ENCODE measurements around the gene GZMM.
A peak's percentile ranks its signal among the peaks of the same experiment; 100 is the strongest.

GZMM gene

DNA sequence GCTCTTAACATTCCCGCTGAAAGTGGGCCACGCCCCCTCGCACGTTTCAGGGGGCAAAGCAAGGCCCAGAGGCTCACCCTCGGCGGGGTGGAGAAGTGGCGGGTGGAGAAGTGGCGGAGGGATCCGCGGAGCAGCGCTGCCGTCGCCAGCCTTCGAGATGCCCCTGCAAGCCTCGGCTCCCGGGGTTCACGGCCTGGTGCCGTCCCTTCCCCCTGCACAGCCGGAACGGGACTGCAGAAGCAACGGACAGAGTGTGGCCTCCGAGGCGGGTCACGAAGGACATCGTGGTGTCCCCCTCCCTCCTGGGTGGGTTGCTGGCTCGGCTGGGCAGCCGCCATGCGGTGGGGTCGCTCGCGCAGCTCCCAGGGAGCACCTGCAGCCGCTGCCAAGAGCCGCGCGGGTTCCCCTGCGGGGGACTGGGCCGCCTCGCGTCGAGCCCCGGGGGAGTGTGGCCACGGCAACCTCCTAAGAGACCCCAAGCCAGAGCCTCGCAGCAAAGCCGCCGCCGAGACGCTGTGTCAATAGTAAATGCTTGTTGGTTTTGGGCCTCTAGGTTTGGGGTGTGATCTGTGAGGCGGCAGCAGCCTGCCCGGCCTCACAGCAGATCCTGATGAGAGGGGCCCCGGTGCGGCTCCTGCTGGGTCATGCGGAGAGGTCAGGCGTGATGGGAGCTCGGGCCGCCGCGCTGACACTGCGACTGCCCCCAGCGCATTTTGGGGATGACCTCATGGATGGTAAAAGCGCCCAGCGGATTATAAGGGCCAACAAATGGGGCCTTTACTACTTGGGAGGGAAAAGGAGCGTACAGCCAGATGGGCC lies 31.1 kb upstream of the GZMM start:
- DNase-seq = no peak

DNA sequence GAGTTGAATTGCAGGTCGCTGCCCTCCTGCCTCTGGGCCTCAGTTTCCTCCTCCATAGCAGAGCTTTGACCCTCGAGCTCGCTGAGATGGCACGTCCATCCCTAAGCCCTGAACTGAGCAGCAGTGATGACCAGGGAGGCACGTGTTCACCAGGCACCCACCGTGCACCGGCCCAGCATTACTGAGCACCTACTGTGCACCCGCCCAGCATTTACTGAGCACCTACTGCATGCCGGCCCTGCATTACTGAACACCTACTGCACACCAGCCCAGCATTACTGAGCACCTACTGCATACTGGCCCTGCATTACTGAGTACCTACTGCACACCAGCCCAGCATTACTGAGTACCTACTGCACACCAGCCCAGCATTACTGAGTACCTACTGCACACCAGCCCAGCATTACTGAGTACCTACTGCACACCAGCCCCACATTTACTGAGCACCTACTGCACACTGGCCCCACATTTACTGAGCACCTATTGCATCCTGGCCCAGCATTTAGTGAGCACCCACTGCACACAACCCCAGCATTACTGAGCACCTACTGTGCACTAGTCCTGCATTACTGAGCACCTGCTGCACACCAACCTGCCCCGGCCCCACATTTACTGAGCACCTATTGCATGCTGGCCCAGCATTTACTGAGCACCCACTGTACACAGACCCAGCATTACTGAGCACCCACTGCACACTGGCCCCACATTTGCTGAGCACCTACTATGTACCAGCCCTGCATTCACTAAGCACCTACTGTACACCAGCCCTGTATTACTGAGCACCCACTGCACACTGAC lies 30.3 kb upstream of the GZMM start:
- no peak for DNase-seq

DNA sequence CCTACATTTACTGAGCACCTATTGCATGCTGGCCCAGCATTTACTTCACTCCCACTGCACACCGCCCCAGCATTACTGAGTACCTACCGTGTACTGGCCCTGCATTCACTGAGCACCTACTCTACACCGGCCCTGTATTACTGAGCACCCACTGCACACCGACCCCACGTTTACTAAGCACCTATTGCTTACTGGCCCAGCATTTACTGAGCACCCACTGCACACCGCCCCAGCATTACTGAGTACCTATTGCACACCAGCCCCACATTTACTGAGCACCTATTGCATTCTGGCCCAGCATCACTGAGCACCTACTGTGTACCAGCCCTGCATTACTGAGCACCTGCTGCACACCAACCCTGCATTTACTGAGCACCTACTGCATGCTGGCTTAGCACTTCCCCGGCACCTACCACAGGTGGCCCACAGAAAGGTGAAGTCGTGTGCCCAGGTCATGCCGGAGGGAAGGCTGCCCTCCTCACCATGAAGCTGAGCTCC lies 29.6 kb upstream of the GZMM start:
- no peak for DNase-seq

DNA sequence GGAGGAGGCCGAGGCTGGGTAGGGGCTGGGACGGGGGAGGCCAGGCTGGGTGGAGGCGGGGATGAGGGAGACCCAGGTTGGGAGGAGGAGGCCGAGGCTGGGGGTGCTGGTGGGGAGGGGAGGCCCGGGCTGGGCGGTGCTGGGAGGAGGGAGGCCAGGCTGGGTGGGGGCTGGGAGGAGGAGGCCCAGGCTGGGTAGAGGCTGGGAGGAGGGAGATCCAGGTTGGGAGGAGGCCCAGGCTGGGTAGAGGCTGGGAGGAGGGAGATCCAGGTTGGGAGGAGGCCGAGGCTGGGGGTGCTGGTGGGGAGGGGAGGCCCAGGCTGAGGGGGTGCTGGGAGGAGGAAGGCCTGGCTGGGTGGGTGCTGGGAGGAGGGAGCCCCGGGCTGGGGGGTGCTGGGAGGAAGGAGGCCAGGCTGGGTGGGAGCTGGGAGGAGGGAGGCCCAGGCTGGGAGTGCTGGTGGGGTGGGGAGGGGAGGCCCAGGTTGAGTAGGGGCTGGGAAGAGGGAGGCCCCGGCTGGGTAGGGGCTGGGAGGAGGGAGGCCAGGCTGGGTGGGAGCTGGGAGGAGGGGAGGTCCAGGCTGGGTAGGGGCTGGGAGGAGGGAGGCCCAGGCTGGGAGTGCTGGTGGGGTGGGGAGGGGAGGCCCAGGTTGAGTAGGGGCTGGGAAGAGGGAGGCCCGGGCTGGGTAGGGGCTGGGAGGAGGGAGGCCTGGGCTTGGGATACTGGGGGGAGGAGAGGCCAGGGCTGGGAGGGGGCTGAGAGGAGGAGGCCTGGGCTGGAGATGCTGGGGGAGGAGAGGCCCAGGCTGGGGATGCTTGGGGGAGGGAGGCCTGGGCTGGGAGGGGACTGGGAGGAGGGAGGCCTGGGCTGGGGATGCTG lies 25.9 kb upstream of the GZMM start:
- DNase-seq = no peak

GRCh38 chr19:518598-519231 lies 25.1 kb upstream of the GZMM start:
- no peak for DNase-seq

DNA sequence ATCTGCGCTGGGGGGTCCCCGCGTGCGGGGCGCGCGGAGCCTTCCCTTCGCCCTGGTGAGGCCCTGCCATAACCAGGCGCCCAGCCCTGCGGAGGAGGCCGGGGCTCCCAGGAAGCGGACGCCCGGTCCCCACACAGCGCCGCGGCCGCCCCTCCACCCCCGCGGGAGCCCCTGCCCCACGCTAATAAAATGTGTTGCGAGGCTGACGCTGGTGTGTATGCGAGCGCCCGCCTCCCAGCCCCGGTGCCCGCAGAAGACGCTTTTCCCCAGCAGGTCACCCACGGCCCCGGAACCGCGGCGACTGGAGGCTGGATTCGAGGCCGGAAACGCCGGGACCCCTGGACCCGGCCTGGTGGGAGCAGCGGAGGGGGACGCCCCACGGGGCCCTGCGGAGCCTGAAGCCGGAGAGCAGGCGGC lies 24.4 kb upstream of the GZMM start:
- no peak for DNase-seq

- DNase-seq = no peak
Observed at GRCh38 chr19:522726-523125, 21.1 kb upstream of the GZMM start.

- no peak for DNase-seq
Observed at GRCh38 chr19:524062-524674, 19.7 kb upstream of the GZMM start.

- DNase-seq = no peak
Observed at GRCh38 chr19:525029-525428, 18.8 kb upstream of the GZMM start.

- DNase-seq = no peak
Observed at GRCh38 chr19:525857-526419, 17.9 kb upstream of the GZMM start.

- no peak for DNase-seq
Observed at GRCh38 chr19:530134-531008, 13.5 kb upstream of the GZMM start.

DNA sequence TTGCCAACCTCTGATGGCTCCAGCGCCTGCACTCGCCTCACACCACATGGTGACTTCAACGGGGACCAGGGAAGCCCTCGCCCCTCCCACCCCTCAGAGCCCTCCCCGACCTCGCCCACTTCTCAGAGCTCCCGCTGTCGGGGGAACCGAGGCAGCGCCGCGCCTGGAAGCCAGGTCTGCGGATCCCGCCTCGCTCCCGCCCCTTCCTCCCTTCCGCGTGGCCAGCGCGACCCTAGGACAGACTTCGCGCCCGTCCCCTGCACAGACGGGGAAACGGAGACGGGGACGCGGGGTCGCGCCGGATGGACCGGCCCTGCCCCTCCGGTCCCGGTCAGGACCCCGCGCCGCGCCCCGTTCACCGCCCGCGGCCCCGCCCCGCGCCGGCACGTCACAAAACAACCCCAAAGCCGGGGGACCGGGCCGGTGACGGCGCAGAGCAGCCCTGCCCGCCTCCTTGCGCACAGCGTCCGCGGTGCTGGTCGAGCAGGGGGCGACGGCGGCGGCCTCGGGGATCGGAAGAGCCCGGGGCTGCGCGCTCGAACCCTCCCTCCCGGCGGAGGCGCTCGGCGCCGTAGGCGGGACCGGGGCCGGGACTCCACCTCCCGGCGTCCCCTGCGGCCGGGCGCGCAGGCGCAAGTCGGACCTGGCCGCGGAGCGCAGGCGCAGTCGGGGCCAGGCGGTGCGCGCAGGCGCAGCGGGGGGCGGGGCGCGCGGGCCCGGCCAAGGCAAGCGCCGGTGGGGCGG lies 12.7 kb upstream of the GZMM start:
- peak; percentile 72 for DNase-seq

GRCh38 chr19:531753-532560 lies 11.9 kb upstream of the GZMM start, which contains the start of gene CDC34:
Gene CDC34, plus strand, starts transcription at chr19:531760. Its CDS starts 172 bp downstream, at chr19:531932.
- no peak for DNase-seq

DNA sequence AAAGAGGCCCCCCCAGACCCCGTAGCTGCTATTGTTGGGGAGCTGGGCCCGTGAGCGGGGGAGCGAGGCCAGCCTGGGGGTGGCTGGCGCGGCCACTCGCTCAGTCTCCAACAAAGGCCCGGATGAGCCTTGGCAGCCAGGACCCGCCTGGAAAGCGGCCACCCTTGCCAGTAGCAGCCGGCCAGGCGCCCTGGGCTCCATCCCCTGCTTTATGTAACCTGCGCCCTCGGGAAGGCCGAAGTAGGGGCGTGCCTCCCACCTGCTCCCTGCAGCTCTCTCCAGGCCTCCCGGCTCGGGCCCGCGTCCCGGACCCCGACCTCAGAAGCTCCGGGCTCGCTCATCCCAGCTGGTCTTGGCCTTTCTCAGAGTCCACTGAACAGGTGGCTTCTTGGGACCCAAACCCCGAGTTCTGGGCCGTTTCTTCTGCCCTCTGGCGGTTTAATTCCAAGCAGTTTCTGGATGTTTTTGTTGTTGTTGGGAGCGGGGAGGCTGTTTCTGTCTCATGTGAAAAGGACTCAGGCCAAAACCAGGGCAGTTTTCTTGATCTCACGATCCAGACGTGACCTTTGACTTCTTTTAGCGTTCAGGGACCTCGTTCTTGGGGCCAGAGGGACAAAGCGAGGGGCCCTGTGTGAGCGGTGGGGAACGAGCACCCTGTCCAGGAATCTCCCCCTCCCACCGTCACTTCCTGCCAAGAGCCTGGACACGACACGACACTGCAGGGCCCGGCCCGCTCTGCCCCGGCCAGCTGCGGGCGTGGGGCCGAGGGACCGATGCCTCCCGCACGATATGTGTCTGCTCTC lies 11.1 kb upstream of the GZMM start:
- DNase-seq = peak; percentile 50

GRCh38 chr19:533364-534058 lies 10.3 kb upstream of the GZMM start:
- DNase-seq = no peak

GRCh38 chr19:534088-534487 lies 9.8 kb upstream of the GZMM start:
- DNase-seq = no peak

All from NCI-H446 treated with DMSO at 0.1 percent for 48 hours (cell line).